IPS-11a (cell line): ENCODE data around the gene NXPH2.
"Not testable (repeated sequence)": the region's sequence is repeated elsewhere in the genome, so short reads cannot be mapped to it uniquely, and the experiment has no call there.

Experiments
- H3K4me3 ChIP-seq: one replicate; pipeline ENCODE4 v1.5.1; 2013; ENCODE audit warnings: low read depth, low read length, control low read depth

Gene NXPH2

DNA sequence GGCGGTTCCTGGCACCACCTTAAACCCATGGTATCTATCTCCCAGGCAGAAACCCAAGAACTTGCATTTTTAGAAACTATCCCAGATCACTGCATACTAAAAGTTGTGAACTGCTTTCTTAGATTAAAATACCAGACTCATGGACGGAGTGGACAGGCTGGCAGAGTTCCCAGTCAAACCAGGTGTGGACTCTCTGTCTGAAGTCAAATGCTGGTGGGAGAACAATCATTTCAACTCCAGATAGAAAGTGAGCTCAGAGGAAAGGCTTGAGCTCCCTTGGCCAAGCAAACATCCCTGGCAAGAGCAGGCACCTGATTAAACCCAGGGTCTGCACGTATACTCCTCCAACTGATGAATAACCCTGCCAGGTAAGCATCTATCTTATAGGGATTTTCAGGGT lies 19.5 kb downstream of the NXPH2 start:
- no peak overlapping the region for H3K4me3 ChIP-seq

- H3K4me3 ChIP-seq = no peak overlapping the region
Observed at GRCh38 chr2:138757384-138757783, 22.8 kb downstream of the NXPH2 start.

GRCh38 chr2:138752197-138752956 lies 27.8 kb downstream of the NXPH2 start:
- H3K4me3 ChIP-seq = no peak overlapping the region

- H3K4me3 ChIP-seq = no peak overlapping the region
Observed at GRCh38 chr2:138744713-138745112, 35.5 kb downstream of the NXPH2 start.

DNA sequence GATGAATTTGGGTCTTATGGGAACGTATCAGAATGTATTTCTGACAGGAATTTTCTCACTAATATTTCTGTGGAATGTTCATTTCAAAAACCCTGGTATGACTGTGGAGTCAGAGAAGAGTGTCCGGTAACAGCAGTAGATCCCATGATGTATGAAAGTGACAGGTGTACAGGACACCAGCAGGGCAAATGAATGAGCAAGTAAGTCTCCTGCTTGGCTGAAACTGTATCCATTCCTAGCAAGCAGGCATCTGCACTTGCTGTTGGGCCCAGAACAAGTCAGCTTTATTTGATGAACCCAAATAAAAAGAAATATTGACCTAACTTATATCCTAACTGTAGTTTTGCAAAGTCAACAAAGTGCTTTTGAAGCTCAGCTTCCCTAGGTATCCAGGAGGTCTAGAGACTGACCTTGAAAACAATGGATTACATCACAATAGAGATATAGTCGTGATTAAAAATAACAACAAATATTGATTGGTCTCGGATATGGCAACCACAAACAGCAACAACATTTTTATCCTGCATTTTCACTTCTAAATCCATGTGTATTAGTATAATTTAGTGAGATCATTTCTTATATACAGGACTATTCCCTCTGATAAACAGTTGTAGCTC lies 37.6 kb downstream of the NXPH2 start:
- H3K4me3 ChIP-seq = no peak overlapping the region

DNA sequence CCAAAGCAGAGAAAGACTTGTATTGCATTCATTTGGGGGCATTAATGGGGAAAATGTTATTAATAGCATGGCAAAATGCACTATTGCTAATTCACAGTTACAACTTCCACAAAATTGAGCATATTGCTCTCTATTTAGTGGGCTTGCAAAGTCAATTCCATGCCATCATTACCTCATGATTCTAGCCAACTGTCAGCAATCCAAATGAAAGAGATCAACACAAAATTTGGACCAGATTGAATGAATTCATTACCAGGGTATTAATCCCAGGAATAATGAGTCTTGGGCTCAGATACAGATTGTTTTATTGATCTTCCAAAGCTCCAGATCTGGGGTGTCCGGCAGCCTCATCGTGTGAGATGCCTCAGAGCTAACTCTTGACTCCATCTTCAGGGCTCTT lies 38.3 kb downstream of the NXPH2 start:
- H3K4me3 ChIP-seq = no peak overlapping the region

DNA sequence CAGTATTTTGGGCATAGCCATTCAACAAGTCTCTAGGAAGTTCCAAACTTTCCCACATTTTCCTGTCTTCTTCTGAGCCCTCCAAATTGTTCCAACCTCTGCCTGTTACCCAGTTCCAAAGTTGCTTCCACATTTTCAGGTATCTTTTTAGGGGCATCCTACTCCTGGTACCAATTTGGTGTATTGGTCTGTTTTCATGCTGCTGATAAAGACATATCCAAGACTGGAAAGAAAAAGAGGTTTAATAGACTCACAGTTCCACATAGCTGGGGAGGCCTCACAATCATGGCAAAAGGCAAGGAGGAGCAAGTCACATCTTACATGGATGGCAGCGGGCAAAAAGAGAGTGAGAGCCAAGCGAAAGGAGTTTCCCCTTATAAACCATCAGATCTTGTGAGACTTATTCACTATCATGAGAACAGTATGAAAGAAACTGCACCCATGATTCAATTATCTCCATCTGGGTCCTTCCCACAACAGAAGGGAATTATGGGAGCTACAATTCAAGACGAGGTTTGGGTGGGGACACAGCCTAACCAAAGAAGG lies 43.1 kb downstream of the NXPH2 start:
- not testable (repeated sequence) for H3K4me3 ChIP-seq

DNA sequence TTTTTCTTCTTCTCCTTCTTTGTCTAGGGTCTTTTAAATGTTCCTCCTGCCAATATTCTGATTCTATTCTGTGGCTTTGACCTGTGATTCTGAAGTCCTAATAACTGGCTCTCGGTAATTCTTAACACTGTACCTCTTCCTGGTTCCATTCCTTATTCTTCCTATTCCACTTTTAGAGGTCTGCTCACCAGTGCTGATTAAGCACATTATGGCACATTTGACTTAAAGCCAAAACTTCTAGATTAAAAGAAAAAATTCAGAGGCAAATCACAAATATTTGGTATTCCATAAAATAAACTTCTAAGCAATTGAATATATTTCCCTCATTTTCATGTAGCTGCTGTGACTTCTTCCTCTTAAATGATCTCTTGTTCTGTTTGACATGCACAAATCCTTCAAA lies 47.5 kb downstream of the NXPH2 start:
- no peak overlapping the region for H3K4me3 ChIP-seq

GRCh38 chr2:138730497-138731030 lies 49.6 kb downstream of the NXPH2 start:
- no peak overlapping the region for H3K4me3 ChIP-seq

DNA sequence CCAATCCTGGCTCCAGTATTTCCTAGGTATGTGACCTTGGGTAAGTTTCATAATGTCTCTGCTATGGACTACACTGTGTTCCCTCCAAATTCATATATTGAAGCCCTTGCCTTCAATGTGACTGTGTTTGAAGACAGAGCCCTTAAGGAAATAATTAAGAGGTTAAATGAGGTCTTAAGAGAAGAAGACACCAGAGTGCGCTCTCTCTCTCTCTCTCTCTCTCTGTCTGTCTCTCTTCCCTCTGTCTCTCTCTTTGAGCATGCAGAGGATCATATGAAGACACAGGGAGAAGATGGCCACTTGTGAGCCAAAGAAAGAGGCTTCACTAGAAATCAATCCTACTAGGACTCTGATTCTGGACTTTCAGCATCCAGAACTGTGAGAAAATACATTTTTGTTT lies 52.2 kb downstream of the NXPH2 start:
- H3K4me3 ChIP-seq = no peak overlapping the region

- H3K4me3 ChIP-seq = no peak overlapping the region
Observed at GRCh38 chr2:138726681-138727080, 53.5 kb downstream of the NXPH2 start.

GRCh38 chr2:138724729-138725459 lies 55.3 kb downstream of the NXPH2 start:
- H3K4me3 ChIP-seq = no peak overlapping the region

DNA sequence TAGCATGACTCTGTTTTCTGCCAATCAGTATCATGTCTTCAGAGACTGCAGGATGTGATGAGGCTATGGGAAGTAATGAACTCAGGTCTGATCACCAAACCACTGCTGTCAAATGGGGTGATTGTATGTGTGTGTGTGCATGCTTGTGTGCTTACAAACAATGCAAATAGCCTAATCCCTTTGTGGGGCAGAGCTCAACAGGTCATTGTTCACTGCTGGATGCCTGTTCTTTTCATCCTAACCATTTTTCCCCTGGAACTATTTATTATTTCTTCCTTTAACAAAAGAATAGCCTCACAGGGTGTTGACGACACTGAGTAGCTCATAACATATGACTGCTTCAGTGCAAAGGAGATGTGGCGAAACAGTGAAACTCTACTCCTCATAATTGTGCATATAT lies 55.9 kb downstream of the NXPH2 start:
- H3K4me3 ChIP-seq = no peak overlapping the region

DNA sequence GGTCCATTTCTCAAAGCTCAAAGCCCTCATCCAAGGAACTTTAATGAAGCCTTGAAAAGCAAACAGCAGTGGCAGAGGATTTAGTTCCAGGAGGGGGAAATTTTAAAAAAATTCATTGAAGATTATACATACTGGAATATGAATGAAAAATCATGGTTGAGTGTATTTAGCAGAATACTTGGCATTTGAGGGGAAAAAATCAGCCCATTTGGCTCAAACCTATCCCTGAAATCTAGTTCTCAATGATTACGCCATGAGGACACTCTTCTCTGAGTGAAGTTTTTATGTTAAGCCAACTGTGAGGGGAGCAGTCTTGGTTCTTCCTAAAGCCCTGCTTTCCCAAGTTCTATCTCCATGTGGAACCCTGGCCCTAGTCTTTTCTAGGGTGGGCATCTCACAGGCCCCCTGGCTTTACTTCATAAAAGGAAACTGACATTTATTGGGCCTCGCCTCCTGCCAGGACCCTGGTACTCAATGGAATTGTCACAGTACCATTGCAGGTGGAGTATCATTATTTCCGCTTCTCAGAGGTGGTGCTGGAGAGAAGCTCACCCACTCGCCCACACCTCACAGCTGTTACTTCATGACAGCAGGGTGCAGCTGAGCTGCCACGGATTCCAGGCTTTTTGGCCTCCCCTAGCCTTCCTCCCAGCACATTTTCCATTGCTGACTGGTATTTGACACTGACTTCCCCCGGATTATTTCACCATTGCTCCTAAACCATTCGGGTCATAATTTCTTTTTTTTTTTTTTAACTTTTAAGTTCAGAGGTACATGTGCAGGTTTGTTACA lies 56.8 kb downstream of the NXPH2 start:
- H3K4me3 ChIP-seq = no peak overlapping the region

DNA sequence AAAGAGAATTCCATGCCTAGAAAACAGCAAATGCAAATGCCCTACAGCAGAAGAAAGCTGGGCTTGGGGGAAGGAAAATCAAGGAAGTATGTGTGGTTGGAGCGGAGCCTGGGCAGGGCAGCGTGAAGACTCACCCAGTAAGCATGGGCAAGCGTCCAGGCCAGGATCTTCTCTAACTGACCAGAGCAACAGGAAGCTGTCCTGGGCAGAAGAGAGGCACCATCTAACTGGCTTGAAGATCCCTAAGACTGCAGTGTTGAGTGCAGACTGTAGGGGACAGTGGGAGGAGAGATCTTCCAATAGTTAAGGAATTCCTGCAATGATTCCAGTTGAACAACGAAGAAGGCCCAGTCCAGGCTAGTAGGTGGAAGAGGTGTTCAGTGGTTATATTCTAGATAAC lies 57.9 kb downstream of the NXPH2 start:
- no peak overlapping the region for H3K4me3 ChIP-seq

DNA sequence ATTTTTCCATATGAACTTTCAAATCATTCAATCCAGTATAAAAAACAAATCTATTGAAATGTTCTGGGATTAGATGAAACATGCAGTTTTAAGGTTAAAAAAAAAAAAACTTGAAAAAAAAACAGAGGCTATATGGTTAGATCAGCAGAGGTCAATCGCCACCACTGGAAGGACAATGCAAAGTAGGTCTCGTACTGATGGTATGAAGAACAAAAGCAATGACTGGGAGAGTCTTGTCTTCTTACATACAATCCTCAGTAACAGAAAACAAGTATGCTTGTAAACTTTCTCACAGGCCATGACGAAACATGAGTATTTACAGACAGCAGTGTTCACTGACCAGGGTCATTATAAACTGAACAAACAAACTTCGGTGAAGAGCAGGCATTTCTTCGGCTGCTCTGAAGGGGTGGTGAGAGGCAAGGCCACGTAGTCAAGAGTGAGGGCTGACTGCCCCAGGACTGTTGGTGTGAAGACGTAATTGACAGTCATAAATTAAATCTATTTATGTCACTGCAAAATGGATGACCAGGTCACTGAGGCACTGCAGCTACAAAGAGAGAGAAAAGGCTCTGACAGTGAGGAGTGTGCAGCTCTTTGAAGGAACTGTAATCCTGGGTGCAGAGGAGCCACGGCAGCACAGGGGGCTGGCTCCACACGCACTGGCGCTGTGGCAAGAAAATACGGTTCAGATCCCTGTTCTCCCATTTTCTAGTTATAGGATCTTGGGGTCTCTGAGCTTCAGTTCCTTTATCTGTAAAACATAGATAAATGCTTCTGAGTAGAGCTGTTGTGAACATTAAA lies 60.0 kb downstream of the NXPH2 start:
- no peak overlapping the region for H3K4me3 ChIP-seq

- no peak overlapping the region for H3K4me3 ChIP-seq
Observed at GRCh38 chr2:138718405-138718804, 61.8 kb downstream of the NXPH2 start.

GRCh38 chr2:138716183-138716582 lies 64.0 kb downstream of the NXPH2 start:
- no peak overlapping the region for H3K4me3 ChIP-seq

DNA sequence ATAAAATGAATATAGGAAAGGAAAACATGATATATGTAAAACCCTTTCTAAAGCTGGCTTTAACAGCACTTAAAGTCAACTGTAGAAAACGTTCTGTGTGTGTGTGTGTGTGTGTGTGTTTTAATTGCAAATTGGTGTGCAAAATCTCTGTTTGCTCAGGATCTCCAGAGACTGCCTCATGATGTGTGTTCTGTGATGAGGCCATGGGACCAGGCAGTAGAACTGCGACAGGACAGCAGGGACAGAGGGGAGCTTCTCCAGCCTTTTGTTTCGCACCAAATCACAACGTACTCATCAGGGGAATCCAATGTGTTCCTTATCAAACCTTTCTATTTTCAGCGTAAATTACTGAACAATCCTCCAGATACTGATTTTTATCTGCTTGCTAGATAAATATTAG lies 66.7 kb downstream of the NXPH2 start:
- H3K4me3 ChIP-seq = no peak overlapping the region

DNA sequence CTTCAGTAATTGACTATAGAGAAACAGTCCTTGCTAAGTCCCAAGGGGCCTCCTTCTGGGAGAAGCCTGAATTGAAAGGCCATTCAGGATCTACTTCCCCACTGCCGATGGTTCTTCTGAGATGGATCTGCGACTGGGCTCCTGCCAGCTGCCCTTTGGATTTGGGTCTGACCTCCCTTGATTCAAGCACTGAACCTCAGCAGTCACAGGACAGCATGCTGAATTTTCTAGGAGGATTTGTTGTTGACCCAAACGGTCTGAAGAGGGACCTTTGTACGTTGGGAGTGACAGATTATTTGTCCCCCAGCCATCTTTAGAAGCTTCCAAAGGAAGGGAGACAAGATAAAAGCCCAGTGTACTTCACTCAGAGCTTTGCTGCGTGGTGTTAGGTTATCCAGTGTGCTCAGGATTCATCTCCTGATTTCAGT lies 67.1 kb downstream of the NXPH2 start:
- H3K4me3 ChIP-seq = no peak overlapping the region
